GM18507 (cell line): ENCODE data around the gene SMURF2.
"Not testable (repeated sequence)": the region's sequence is repeated elsewhere in the genome, so short reads cannot be mapped to it uniquely, and the experiment has no call there.

Source experiments
- DNase-seq: peaks from one replicate; pipeline ENCODE4 v3.0.0; 2011; ENCODE audit warnings: low read depth; ENCODE audit not compliant: insufficient read length; ENCODE audit errors: extremely low spot score
- FAIRE-seq: peaks from 2 replicates; lab custom pipeline; 2011; peaks lifted over from hg19 to GRCh38; lab: Jason Lieb, UNC

Gene SMURF2

GRCh38 chr17:64635647-64636305 is 26.3 kb downstream of the SMURF2 start:
- no peak for DNase-seq
- FAIRE-seq, result peak; percentile 78

- FAIRE-seq (peak; percentile 29), DNase-seq (no peak)
Measured at GRCh38 chr17:64634218-64634617, 27.9 kb downstream of the SMURF2 start.

- DNase-seq (no peak), FAIRE-seq (no peak)
Measured at GRCh38 chr17:64632606-64633005, 29.5 kb downstream of the SMURF2 start.

GRCh38 chr17:64632194-64632593 is 29.9 kb downstream of the SMURF2 start:
- peak; percentile 53 for FAIRE-seq
- no peak for DNase-seq

GRCh38 chr17:64630309-64631223 is 31.5 kb downstream of the SMURF2 start:
- no peak for FAIRE-seq
- no peak for DNase-seq

GRCh38 chr17:64628641-64629040 is 33.5 kb downstream of the SMURF2 start:
- no peak for DNase-seq
- no peak for FAIRE-seq

GRCh38 chr17:64627797-64628196 is 34.3 kb downstream of the SMURF2 start:
- no peak for FAIRE-seq
- no peak for DNase-seq

GRCh38 chr17:64626827-64627226 is 35.3 kb downstream of the SMURF2 start:
- DNase-seq, result no peak
- no peak for FAIRE-seq

- no peak for FAIRE-seq
Measured at GRCh38 chr17:64625541-64625940, 36.6 kb downstream of the SMURF2 start.

GRCh38 chr17:64622931-64623654 is 39.0 kb downstream of the SMURF2 start:
- FAIRE-seq (no peak), DNase-seq (no peak)

More at GRCh38 chr17:64625541-64625940, 36.6 kb downstream of the SMURF2 start:
- no peak for DNase-seq

- DNase-seq, result no peak
- FAIRE-seq, result no peak
Measured at GRCh38 chr17:64621772-64622171, 40.3 kb downstream of the SMURF2 start.

GRCh38 chr17:64618848-64619247 is 43.3 kb downstream of the SMURF2 start:
- DNase-seq (no peak), FAIRE-seq (no peak)

- DNase-seq (no peak), FAIRE-seq (no peak)
Measured at GRCh38 chr17:64617125-64617780, 44.9 kb downstream of the SMURF2 start.

- DNase-seq (no peak), FAIRE-seq (no peak)
Measured at GRCh38 chr17:64615028-64615677, 47.0 kb downstream of the SMURF2 start.

GRCh38 chr17:64614266-64615027 is 47.7 kb downstream of the SMURF2 start:
- FAIRE-seq (no peak), DNase-seq (no peak)

- DNase-seq (no peak), FAIRE-seq (no peak)
Measured at GRCh38 chr17:64611369-64611768, 50.7 kb downstream of the SMURF2 start.

GRCh38 chr17:64610244-64610643 is 51.9 kb downstream of the SMURF2 start:
- not testable (repeated sequence) for DNase-seq, FAIRE-seq

- DNase-seq, result no peak
- FAIRE-seq, result no peak
Measured at GRCh38 chr17:64608571-64608981, 53.5 kb downstream of the SMURF2 start.
